Gastroesophageal sphincter (tissue), 4 donors: ENCODE data around the gene DBF4B. TPM values are rescaled to one million over a fixed set of nuclear protein-coding genes. Genes with fewer than 3 reads are reported as not detected.

Experiments used
- ATAC-seq: fragments of 150-250 bp; one replicate; pipeline ENCODE4 v1.9.1; 2016; ENCODE audit warnings: mild to moderate bottlenecking, moderate library complexity
- H3K27ac ChIP-seq, 4 donors: fragments of 200-600 bp; sonication (generic) in 3 of 4; 1 replicate in 3 of 4; 2 replicates in 1 of 4; pipeline ENCODE4 v1.5.1; 2016 to 2019
- H3K27me3 ChIP-seq: fragments of 200-600 bp; sonication (generic); one replicate; pipeline ENCODE4 v1.5.1; 2019
- H3K36me3 ChIP-seq, 2 donors: fragments of 200-600 bp; sonication (generic); one replicate each; pipeline ENCODE4 v1.5.1; 2019; ENCODE audit warnings: control low read depth in 1 of 2
- H3K4me1 ChIP-seq, 3 donors: fragments of 200-600 bp; sonication (generic); 1 replicate in 2 of 3; 2 replicates in 1 of 3; pipeline ENCODE4 v1.5.1; 2016 to 2019; ENCODE audit warnings: control low read depth in 2 of 3
- H3K4me3 ChIP-seq, 2 donors: fragments of 200-600 bp; sonication (generic); one replicate each; pipeline ENCODE4 v1.5.1; 2019; ENCODE audit warnings: mild to moderate bottlenecking in 1 of 2, moderate library complexity in 1 of 2
- H3K9me3 ChIP-seq, 3 donors: fragments of 200-600 bp; sonication (generic); one replicate each; pipeline ENCODE4 v1.5.1; 2017 to 2019; ENCODE audit warnings: control low read depth in 2 of 3
- CTCF ChIP-seq, 4 experiments: fragments of 200-600 bp in 2 of 4; fragments of 450-650 bp in 2 of 4; sonication (generic) in 1 of 4; IDR thresholded peaks; one replicate each; pipeline ENCODE4 v1.5.1; 2017 to 2019; ENCODE audit warnings: antibody characterized with exemption in 4 of 4, mild to moderate bottlenecking in 2 of 4, moderate library complexity in 2 of 4
- EP300 ChIP-seq: sonication (generic); formaldehyde crosslinking; IDR thresholded peaks from one replicate; pipeline ENCODE4 v1.6.1; 2017; ENCODE audit warnings: antibody characterized with exemption, mild to moderate bottlenecking
- POLR2A ChIP-seq, 2 donors: fragments of 450-650 bp; IDR thresholded peaks; one replicate each; pipeline ENCODE4 v1.6.1; 2017; ENCODE audit warnings: antibody characterized with exemption in 2 of 2, mild to moderate bottlenecking in 2 of 2, moderate library complexity in 1 of 2
- POLR2AphosphoS5 ChIP-seq: sonication (generic); formaldehyde crosslinking; IDR thresholded peaks from one replicate; pipeline ENCODE4 v1.6.1; 2017; ENCODE audit warnings: antibody characterized with exemption
- whole genome bisulfite sequencing, 2 donors: methylation state at CpG; one replicate each; pipeline ENCODE4 v1.1.5; 2018; ENCODE audit warnings: low coverage in 1 of 2; 5-methylcytosine and 5-hydroxymethylcytosine counted together
- total RNA-seq, 4 donors: library from RNA; depleted of rRNA; stranded (reverse); fragments of >200 nt; gene quantifications; one replicate each; pipeline ENCODE4 v1.1.0, GENCODE V29; 2016

The DBF4B gene
- total RNA-seq, 4 donors from 2014 or later, result 0.96 to 7.2 (median 3.9) TPM

GRCh38 chr17:44734272-44734671 is 25.8 kb downstream of the DBF4B start:
- no peak for ATAC-seq
- Histone ChIP-seq H3K9me3 (no peaks in the 10 kb centered on the region), H3K4me1 (no peaks in the 10 kb centered on the region), H3K27me3 (no peaks in the 10 kb centered on the region), H3K27ac (no peak overlapping the region), H3K4me3 (no peak overlapping the region), H3K36me3 (peaks cover 0 to 55% of the 10 kb centered on the region in 2 donors)
- TF ChIP-seq POLR2AphosphoS5, result no peak
- no peak for TF ChIP-seq CTCF (IDR thresholded peaks at IDR 0.05)
- no peak for TF ChIP-seq EP300
- TF ChIP-seq POLR2A (IDR thresholded peaks at IDR 0.05), result no peak
- 83% methylated on average over 2 of the region's 2 CpGs; no CpG with 5 or more reads in 1 of the 2 donors for WGBS, 2 donors

GRCh38 chr17:44736551-44737240 is 28.2 kb downstream of the DBF4B start:
- H3K4me3 ChIP-seq, result no peak overlapping the region
- TF ChIP-seq POLR2AphosphoS5 (no peak), CTCF (IDR thresholded peaks at IDR 0.05) (no peak), POLR2A (IDR thresholded peaks at IDR 0.05) (no peak), EP300 (no peak)
- no peaks in the 10 kb centered on the region for H3K4me1 ChIP-seq
- peaks cover 0 to 47% of the 10 kb centered on the region in 2 donors for H3K36me3 ChIP-seq
- H3K27ac ChIP-seq, result no peak overlapping the region
- no peaks in the 10 kb centered on the region for H3K9me3 ChIP-seq
- 80 to 100% methylated on average over 1 of the region's 12 CpGs for WGBS, 2 donors
- no peaks in the 10 kb centered on the region for H3K27me3 ChIP-seq
- ATAC-seq, result no peak

- no peak for ATAC-seq
- no peaks in the 10 kb centered on the region for H3K4me1 ChIP-seq
Measured at GRCh38 chr17:44738214-44738906, 29.9 kb downstream of the DBF4B start.

GRCh38 chr17:44741316-44741715 is 32.9 kb downstream of the DBF4B start:
- no peaks in the 10 kb centered on the region for H3K4me1 ChIP-seq
- H3K27ac ChIP-seq, result no peak overlapping the region
- ATAC-seq, result no peak
- H3K36me3 ChIP-seq, result peaks cover 0 to 39% of the 10 kb centered on the region in 2 donors
- 93 to 100% methylated on average over 2 to 8 of the region's 8 CpGs for WGBS, 2 donors
- no peak overlapping the region for H3K4me3 ChIP-seq
- TF ChIP-seq POLR2A (IDR thresholded peaks at IDR 0.05) (no peak), CTCF (IDR thresholded peaks at IDR 0.05) (no peak), POLR2AphosphoS5 (no peak), EP300 (no peak)
- H3K9me3 ChIP-seq, result no peaks in the 10 kb centered on the region
- no peaks in the 10 kb centered on the region for H3K27me3 ChIP-seq

More at GRCh38 chr17:44738214-44738906, 29.9 kb downstream of the DBF4B start:
- no peak for TF ChIP-seq EP300
- no peak for TF ChIP-seq CTCF (IDR thresholded peaks at IDR 0.05)
- no peak for TF ChIP-seq POLR2A (IDR thresholded peaks at IDR 0.05)
- peaks cover 0 to 46% of the 10 kb centered on the region in 2 donors for H3K36me3 ChIP-seq
- no peak overlapping the region for H3K4me3 ChIP-seq
- no peaks in the 10 kb centered on the region for H3K9me3 ChIP-seq
- H3K27ac ChIP-seq, result no peak overlapping the region
- WGBS, 2 donors, result 100% methylated on average over 1 of the region's 3 CpGs; no CpG with 5 or more reads in 1 of the 2 donors
- H3K27me3 ChIP-seq, result no peaks in the 10 kb centered on the region
